HG02571 (cell line): Measurements from ENCODE around the gene NUP98.
"Not testable (repeated sequence)": the region's sequence is repeated elsewhere in the genome, so short reads cannot be mapped to it uniquely, and the experiment has no call there.

Source experiments
- ATAC-seq: cut with Tn5 transposase; IDR thresholded peaks from one replicate; pipeline ENCODE4 v1.9.1; 2021; ENCODE audit warnings: mild to moderate bottlenecking, moderate library complexity; ENCODE audit not compliant: unreplicated experiment

The NUP98 gene

DNA sequence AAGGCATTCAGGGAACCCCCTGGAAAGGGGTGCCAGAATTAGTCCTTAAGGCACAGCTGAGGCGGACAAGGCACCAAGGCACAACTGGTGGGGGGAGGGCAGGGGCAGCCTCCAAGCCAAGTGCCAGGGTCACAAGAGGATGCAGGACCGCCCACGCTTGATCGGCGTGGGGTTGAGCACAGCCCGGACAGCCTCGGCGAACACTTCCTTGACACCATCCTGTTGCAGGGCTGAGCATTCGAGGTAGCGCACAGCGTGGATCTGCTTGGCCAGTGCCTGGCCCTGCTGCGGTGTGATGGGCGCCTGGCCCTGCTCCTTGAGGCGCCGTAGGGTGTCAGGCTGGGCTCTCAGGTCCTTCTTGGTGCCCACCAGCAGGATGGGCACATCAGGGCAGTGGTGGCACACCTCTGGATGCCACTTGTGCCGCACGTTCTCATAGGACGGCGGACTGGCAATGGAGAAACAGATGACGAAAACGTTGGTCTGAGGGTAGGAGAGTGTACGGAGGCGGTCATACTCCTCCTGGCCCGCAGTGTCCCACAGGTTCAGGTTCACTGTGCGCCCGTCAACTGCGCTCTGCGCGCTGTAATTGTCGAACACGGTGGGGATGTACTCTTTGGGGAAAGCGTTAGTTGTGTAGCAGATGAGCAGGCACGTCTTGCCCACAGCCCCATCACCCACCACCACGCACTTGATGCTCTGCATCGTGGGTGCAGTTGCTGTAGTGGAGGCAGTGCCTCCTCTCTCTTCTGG lies 30.3 kb upstream of the NUP98 start:
- ATAC-seq = no peak

DNA sequence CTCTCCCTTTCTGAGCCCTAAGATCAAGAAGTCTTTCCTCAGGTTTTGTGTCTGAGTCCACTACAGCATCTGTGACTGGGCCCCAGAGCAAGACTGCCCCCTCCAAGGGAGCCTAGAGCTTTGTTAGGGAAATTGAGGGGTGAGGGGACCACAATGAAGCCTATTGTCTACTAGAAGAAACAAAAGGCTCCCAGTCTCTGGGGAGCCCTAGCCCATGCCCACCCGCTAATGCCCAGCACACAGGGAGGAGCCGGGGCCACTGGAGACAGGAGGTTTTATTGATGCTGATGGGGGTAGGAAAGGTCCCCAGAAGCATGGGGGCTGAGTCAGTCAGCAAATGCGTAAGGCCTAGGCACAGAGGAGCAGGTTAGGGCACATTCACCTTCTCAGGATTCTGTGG lies 29.4 kb upstream of the NUP98 start:
- ATAC-seq = no peak

DNA sequence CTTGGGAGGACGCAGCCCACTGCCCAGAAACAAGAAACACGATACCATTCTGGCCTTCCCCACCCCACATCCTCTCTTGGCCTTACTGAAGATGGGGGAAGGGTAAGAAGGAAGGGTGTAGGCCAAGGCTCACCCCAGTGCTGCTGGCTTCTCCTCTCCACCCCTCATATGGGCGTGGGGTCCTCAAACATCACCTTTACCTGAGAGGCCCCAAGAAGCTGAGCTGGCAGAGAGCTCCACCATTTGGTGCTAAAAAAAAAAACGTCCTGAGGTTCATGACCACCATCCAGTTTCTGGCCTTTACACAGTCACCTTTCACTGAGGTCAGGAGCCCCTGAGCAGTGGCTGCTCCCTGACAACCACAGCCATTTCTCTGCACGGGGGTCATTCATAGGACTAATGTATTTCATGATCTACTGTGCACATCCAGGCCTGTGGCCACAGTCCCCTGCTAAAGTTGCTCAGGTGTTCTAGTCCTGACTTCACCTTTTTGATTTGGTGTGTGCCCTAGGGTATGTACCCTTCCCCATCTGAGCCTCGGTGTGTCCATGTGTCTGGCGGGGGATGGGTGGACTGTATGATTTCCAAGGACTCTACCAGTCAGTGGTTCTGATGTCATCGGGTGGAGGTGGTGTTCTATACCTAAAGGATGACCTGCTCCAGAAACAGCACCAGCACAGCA lies 28.3 kb upstream of the NUP98 start:
- ATAC-seq = no peak

DNA sequence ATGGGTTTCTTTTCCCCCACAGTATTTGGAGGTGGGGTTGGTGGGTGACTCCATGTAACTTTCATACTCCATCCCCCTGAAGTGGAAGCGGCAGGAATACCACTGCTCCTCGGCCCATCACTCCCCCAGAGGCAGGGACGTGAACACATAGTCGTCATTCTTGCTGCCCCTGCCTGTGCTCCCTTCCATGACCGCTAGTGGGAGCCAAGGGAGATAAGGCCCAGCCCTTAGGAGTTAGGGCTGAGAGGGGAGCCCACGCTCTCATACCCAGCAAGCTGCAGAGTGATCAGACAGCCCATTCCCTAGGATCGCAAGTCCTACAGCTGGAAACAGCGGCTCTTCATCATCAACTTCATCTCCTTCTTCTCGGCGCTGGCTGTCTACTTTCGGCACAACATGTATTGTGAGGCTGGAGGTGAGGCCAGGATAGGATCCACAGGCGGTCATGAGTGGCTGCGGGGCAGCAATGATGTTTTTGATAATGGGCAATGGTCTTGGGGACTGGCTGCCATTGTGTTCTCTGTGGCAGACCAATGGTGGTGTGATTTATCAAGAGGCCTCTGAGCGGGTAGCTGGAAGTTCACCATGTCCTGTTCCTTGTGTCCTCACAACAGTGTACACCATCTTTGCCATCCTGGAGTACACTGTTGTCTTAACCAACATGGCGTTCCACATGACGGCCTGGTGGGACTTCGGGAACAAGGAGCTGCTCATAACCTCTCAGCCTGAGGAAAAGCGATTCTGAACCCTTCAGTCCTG lies 27.5 kb upstream of the NUP98 start:
- ATAC-seq = peak; percentile 70

DNA sequence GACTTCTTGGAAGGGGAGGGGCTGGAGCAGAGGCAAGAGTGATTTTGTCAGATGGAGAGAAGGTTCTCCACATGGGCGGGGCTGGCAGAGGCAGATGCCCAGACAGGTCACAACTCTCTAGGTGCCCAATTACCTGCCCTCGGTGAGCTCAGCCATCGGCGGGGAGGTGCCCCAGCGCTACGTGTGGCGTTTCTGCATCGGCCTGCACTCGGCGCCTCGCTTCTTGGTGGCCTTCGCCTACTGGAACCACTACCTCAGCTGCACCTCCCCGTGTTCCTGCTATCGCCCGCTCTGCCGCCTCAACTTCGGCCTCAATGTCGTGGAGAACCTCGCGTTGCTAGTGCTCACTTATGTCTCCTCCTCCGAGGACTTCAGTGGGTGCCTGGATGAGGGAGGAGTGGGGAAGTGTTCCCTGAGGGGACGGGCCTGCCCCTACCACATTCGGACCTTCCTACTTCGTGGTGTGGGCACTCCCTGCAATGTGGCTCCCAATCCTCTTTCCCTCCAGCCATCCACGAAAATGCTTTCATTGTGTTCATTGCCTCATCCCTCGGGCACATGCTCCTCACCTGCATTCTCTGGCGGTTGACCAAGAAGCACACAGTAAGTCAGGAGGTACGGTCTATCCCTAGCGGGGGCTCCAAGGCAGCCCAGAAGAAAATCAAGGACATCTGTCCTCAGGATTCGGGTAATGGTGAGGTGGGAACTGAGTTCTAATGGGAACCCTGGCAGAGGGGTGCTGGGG lies 26.6 kb upstream of the NUP98 start:
- no peak for ATAC-seq

DNA sequence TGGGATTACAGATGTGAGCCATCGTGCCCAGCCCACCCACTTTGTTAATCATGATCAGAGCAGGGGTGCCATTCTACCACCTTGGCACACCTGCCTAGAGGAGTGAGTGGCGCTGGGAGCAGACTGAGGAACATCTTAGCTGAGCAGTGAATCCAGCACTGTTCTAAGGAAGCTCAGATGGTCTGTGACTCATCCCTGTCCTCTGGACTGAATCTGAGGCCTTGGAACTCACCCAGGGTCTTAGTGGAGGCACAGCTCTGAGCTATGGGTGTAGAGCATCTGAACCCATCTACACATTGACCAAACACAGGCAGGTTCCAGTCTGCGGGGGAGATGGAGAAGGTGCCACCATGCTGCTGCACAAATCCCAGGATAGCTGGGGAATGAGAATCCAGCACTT lies 25.9 kb upstream of the NUP98 start:
- ATAC-seq = no peak

DNA sequence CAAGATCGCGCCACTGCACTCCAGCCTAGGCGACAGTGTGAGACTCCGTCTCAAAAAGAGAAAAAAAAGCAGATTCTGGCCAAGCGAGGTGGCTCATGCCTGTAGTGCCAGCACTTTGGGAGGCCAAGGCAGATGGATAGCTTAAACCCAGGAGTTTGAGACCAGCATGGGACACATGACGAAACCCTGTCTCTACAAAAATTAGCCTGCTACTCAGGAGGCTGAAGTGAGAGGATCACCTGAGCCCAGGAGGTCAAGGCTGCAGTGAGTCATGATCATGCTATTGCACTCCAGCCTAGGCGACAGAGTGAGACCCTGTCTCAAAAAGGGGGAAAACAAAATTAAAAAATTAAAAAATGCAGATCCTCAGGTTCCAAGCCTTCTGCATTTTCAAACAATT lies 25.0 kb upstream of the NUP98 start:
- ATAC-seq = no peak

DNA sequence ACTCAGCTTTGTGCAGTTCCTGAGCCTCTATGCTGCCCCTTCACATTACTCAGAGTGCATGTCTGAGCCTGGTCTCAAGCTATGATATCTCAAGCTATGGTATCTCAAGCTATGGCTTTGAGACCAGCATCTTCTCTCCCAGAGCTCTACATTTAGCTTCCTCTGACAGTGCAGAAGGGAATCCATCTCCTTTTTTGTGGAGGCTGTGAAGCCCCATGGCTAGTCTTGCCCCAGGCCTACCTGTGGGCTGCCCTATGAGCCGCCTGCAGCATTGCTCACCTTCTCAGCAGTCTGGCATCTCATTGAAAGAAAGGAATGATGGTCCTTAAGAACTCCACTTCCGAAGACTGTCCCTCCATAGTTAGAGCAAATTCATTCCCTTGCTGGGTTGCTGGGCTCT lies 23.6 kb upstream of the NUP98 start:
- ATAC-seq = no peak

DNA sequence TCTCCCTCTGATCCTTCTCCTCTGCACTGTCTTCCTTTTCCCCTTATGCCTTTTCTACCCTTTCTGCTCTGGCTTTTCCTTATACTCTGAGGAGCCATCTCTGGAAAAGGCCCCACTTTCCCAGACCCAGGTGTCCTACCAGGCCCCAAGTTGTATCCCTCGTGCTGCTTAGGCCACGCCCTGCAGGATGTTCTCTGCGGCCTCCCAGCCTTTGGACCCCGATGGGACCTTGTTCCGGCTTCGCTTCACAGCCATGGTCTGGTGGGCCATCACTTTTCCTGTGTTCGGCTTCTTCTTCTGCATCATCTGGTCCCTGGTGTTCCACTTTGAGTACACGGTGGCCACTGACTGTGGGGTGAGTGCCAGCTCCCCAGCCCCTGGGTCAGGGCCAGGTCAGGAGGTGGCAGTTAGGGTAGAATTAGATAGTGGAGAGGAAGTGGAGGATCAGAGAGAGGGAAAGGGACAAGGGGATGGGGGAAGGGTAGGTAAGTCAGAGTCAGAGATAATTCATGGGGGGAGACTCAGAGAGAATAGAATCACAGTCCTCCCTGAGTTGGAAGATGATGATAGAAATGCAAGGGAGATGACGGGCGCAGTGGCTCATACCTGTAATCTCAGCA lies 19.9 kb upstream of the NUP98 start:
- no peak for ATAC-seq

DNA sequence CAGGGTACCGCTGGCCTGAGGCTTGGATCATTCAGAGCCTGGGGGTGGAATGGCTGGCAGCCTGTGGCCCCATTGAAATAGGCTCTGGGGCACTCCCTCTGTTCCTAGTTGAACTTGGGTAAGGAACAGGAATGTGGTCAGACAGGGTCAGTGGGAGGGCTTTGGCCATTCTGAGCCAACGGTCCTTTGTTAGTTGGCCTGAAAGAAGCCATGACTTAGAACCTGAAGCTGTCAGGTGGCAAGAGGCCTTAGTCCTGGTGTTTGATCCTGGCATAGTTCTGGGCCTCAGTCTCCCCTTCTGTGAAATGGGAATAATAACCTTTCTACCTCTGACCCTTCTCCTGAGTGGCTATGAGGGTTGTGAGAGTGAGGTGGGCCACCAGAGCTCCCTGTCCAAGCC lies 19.3 kb upstream of the NUP98 start:
- no peak for ATAC-seq

DNA sequence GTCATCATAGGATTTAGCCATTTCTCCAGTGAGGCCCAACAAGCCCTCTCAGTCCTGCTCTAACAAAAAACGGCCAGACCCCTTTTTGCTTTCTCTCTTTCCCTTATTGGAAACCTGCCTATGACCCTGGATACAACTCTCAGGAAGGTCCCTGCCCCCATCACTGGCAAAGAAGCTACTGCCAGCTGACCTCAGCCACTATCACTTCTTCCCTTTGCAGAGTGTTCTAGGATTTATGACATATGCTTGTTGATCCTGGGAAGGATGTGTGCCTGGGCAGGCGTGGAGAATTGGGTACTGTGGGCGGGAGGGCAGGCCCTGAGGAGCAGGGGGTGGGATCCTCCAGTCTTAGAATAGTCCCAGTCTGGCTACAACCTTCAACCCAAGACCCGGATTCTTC lies 18.5 kb upstream of the NUP98 start:
- ATAC-seq = no peak

DNA sequence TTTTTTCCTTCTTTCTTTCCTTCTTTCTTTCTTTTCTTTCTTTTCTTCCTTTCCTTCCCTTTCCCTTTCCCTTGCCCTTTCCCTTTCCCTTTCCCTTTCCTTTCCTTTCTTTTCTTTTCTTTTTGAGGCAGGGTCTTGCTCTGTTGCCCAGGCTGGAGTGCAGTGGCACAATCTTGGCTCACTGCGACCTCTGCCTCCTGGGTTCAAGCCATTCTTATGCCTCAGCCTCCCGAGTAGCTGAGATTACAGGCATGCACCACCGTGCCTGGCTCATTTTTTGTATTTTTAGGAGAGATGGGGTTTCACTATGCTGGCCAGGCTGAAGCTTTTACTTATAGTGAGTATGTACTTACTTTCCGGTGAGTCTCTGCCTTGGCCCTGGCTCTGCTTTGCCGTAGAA lies 17.5 kb upstream of the NUP98 start:
- ATAC-seq = not testable (repeated sequence)

DNA sequence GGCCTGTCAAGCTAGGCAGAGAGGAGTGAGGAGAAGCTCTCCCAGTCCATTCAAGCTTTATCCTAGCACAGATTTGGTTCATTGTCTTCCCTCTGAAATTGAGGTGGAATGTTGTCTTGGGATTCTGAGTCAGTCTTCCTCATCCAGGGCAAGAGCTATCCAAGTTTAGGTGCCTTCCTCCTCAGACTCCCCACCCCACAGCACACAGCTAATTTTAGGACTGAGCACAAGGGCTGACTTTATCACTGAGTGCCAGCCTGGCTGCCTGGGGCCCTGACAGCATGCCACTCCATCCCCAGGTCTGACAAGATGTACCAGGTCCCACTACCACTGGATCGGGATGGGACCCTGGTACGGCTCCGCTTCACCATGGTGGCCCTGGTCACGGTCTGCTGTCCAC lies 13.6 kb upstream of the NUP98 start:
- ATAC-seq = no peak

DNA sequence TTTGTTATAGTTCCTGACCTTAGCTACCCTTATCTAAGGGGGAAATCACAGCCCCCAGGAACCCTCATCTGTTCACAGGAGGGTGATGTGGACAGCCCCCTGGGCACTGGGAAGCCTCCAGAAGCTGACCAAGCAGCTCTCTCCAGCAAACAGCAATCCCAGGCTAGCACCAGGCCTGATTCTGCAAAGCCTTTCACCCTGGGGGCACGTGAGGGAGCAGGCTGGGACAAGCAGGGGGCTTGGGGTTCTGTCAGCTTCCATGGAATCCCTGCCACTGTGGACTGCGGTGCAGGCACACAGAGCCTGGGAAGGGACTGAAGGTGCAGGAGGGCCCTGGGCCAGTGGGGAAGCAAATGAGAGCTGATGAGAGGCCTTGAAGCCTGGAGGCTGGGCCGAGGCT lies 13.1 kb upstream of the NUP98 start:
- ATAC-seq = no peak

DNA sequence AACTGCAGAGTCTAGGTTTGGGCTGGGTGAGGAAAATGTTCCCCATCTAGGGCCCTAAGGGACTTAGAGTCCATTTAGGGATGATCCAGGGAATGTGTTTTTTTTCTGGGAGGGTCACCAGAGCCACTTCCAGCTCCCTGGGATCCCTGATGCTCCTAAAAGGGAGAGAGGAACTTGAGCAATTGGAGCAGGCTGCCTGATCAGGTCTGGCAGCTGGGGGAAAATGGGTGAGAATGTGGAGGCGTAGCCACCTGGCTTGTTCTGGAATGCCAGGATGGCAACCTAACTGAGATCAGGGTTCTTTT lies 12.2 kb upstream of the NUP98 start:
- ATAC-seq = no peak

DNA sequence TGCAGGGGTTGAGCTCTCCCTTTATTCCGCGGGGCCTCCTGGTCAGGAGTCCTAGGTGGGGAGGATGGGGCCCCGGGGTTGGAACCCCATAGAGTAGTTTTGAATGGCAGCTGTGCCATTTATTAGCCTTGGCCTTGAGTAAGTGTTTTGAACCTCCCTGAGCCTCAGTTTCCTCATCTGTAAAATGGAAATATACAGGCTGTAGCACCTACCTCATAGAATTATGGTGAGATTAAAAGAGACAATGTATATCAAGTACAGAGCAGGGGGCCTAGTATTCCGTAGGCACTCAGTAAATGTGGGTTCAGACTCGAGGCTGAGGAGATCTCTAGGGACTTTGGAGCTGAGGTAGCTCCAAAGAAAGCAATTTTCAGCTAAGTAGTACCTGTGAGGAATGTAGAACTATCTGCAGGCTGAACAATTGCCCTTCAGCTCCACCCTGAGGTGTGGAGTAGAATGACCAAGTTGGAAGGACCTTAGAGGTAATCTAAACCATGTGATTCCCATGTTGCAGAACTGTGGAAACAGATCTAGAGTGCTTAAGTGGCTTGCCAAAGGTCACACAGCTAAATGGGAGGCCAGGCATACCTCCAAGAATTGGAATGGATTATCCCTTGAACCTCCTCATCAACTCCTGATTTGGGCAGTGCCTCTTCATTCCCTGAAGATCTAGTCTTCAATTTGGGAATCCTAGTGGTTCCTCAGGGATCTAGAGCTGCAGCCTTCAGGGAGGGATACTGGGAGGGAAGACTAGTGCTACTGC lies 11.7 kb upstream of the NUP98 start:
- peak; percentile 68 for ATAC-seq

DNA sequence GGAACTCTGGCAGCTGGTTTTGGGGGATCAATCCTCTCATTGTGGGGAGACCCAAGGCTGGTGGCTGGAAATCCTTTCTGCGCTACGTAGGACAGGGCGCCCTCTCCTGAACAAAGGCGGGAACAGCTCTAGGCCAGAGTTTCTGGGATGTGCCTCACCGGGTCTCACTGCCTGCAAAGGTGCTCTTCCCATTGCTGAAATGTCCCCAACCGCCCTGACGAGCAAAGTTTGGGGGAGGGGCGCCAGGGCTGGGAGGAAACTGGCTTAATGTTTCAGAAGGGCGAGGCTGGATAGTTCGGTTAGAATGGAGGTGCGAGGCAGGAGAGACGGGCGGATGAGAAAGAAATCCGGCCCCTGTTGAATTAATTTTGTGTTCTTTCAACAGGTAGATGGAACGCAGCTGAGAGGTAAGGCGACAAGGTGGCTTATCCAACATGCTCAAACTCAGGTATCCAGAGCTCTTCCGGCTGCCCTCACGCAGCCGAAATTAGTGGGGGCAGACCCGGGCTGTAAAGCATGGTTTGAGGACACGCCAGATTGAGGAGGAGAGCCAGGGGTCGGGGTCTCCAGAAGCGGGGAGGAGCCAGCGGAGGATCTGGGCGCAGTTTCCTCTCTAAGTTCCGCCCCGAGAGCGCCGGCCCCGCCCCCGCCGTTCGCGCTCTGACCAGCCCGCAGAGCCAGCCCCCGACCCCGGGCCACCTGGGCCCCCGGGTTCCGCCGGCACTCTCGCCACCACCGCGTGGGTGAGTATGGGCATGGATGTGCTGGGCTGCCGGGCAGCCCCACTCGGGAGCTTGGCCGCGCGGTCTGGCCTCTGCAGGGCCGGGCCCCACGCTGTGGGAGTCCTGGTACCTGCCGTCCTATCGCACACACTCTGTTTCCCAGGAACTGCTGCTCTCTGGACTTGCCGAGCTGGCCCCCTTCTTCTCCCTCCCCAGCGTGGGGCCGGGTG lies 10.8 kb upstream of the NUP98 start, which contains the start of gene PGAP2:
TSS of gene PGAP2 (plus strand) at position 652 of the 952 bp plus-strand sequence. CDS start 2,700 bp downstream, outside the sequence.
- ATAC-seq = peak; percentile 64

DNA sequence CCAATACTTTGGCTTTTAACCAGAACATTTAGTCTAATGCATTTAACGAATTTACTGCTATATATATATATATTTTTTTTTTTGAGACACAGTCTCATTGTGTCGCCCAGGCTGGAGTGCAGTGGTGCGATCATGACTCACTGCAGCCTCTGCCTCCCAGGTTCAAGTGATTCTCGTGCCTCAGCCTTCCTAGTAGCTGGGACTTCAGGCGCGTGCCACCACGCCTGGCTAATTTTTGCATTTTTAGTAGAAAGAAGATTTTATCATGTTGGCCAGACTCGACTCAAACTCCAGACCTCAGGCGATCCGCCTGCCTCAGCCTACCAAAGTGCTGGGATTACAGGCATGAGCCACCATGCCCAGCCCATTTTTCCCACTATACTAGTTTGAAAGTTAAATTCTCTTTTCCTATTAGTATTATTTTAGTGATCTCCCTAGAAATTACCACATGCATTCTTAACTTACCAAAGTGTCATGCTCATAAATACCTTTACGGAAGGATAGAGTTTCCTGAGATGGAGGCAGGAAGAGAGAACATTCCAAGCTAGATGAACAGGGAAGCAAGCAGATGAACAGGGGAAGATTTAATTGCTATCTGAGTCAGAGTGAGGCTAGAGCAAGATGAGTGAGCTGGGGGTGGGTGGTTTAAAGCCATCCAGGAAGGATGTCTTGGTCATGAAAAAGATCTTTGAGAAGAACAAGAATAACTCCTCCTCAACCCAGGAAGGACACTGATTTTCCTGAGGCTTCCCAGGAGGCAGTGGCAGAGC lies 6.6 kb upstream of the NUP98 start:
- ATAC-seq = no peak
